ENCODE results near the gene LEUTX.

DNA sequence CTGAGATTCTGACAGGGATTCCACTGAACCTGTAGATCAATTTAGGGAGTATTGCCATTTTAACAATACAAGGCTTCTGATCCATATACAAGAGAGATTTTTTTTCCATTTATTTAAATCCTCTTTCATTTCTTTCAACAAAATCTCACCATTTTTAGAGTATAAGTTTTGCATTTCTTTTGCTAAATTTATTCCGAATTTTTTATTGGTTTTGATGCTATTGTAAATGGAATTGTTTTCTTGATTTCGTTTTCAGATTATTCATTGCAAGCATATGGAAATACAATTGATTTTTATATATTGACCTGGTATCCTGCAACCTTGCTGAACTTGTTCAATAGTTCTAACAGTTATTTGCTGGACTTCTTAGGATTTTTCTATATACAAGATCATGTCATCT, 18.4 kb downstream of the LEUTX start:
- TF ChIP-seq HNF4A (conservative IDR thresholded peaks at IDR 0.05): no peak
- TF ChIP-seq TAF1 (conservative IDR thresholded peaks at IDR 0.05): no peak
- TF ChIP-seq, protein P1, sequence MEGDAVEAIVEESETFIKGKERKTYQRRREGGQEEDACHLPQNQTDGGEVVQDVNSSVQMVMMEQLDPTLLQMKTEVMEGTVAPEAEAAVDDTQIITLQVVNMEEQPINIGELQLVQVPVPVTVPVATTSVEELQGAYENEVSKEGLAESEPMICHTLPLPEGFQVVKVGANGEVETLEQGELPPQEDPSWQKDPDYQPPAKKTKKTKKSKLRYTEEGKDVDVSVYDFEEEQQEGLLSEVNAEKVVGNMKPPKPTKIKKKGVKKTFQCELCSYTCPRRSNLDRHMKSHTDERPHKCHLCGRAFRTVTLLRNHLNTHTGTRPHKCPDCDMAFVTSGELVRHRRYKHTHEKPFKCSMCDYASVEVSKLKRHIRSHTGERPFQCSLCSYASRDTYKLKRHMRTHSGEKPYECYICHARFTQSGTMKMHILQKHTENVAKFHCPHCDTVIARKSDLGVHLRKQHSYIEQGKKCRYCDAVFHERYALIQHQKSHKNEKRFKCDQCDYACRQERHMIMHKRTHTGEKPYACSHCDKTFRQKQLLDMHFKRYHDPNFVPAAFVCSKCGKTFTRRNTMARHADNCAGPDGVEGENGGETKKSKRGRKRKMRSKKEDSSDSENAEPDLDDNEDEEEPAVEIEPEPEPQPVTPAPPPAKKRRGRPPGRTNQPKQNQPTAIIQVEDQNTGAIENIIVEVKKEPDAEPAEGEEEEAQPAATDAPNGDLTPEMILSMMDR (IDR thresholded peaks at IDR 0.05; ENCODE audit: low read depth, low read length, missing input control): no peak
- no peak for TF ChIP-seq FOXA1 (IDR thresholded peaks at IDR 0.05)

Data from liver (tissue), 3 donors.